ENCODE results near the gene DAB1. TPM values are rescaled to one million over a fixed set of nuclear protein-coding genes. Genes with fewer than 3 reads are reported as not detected.

DAB1 gene
- polyA plus RNA-seq (10.4 and 11.4 TPM in 2 replicates), polyA minus RNA-seq (25.8 and 28.5 TPM in 2 replicates)

- peaks cover 11% of the 10 kb centered on the region for H3K79me2 ChIP-seq (replicated peaks; ENCODE audit: insufficient read depth, low read length)
- H3K4me3 ChIP-seq (ENCODE audit: low read length), result peak within 1 kb of the TSS; percentile 81
- no peaks in the 10 kb centered on the region for H3K27me3 ChIP-seq (ENCODE audit: insufficient read depth, low read depth, low read length)
- H3K9ac ChIP-seq (ENCODE audit: low read length), result peak within 1 kb of the TSS; percentile 76
- no peaks in the 10 kb centered on the region for H3K36me3 ChIP-seq (ENCODE audit: insufficient read depth, low read length)
- no peaks in the 10 kb centered on the region for H4K20me1 ChIP-seq (ENCODE audit: insufficient read depth)
- H2AFZ ChIP-seq (ENCODE audit: low read depth, low read length), result no peak within 1 kb of the TSS
- peak within 1 kb of the TSS; percentile 80 for H3K27ac ChIP-seq (ENCODE audit: low read length)
- TF ChIP-seq POLR2AphosphoS5 (IDR thresholded peaks at IDR 0.05), result no peak
- peak; percentile 40 for TF ChIP-seq SMC3 (conservative IDR thresholded peaks at IDR 0.05; ENCODE audit: poor library complexity)
- TF ChIP-seq TAF1 (IDR thresholded peaks at IDR 0.05; ENCODE audit: low read depth), result no peak
- TF ChIP-seq RAD21 (conservative IDR thresholded peaks at IDR 0.05), result peak; percentile 41
- H3K4me2 ChIP-seq (ENCODE audit: low read length), result peak within 1 kb of the TSS; percentile 73
- H3K9me3 ChIP-seq (ENCODE audit: low read length), result no peaks in the 10 kb centered on the region
- H3K9me2 ChIP-seq (ENCODE audit: insufficient read depth, low read length), result no peaks in the 10 kb centered on the region
- H3F3A ChIP-seq (ENCODE audit: insufficient read depth, low read length, poor library complexity, severe bottlenecking), result no peaks in the 10 kb centered on the region
Observed at GRCh38 chr1:57423656-57424211, at the start of gene DAB1. Gene DAB1 (minus strand): TSS chr1:57424060. CDS start chr1:57291030, 133,030 bp downstream.

GRCh38 chr1:57473448-57473847, 49.6 kb upstream of the DAB1 start:
- Histone ChIP-seq H3K27me3 (ENCODE audit: insufficient read depth, low read depth, low read length) (no peaks in the 10 kb centered on the region), H3K79me2 (replicated peaks; ENCODE audit: insufficient read depth, low read length) (no peaks in the 10 kb centered on the region), H3K4me2 (ENCODE audit: low read length) (no peak overlapping the region), H4K20me1 (ENCODE audit: insufficient read depth) (no peaks in the 10 kb centered on the region), H3K9ac (ENCODE audit: low read length) (no peak overlapping the region), H2AFZ (ENCODE audit: low read depth, low read length) (no peak overlapping the region), H3K36me3 (ENCODE audit: insufficient read depth, low read length) (no peaks in the 10 kb centered on the region), H3F3A (ENCODE audit: insufficient read depth, low read length, poor library complexity, severe bottlenecking) (no peaks in the 10 kb centered on the region), H3K4me3 (ENCODE audit: low read length) (no peak overlapping the region), H3K9me2 (ENCODE audit: insufficient read depth, low read length) (no peaks in the 10 kb centered on the region), H3K9me3 (ENCODE audit: low read length) (no peaks in the 10 kb centered on the region), H3K27ac (ENCODE audit: low read length) (no peak overlapping the region)
- no peak for TF ChIP-seq RAD21 (conservative IDR thresholded peaks at IDR 0.05)
- TF ChIP-seq SMC3 (conservative IDR thresholded peaks at IDR 0.05; ENCODE audit: poor library complexity), result no peak
- TF ChIP-seq POLR2AphosphoS5 (IDR thresholded peaks at IDR 0.05), result no peak
- TF ChIP-seq CTCF (IDR thresholded peaks at IDR 0.05; ENCODE audit: poor library complexity, severe bottlenecking), result no peak
- TF ChIP-seq EP300 (conservative IDR thresholded peaks at IDR 0.05; ENCODE audit: poor library complexity, severe bottlenecking), result no peak
- no peak for TF ChIP-seq REST (IDR thresholded peaks at IDR 0.05; ENCODE audit: borderline replicate concordance)
- TF ChIP-seq TAF1 (IDR thresholded peaks at IDR 0.05; ENCODE audit: low read depth), result no peak
- no peak for TF ChIP-seq MXI1 (conservative IDR thresholded peaks at IDR 0.05; ENCODE audit: poor library complexity, severe bottlenecking)
- no peak for TF ChIP-seq EZH2 (IDR thresholded peaks at IDR 0.05; ENCODE audit: borderline replicate concordance, insufficient read depth, low read length, poor library complexity, severe bottlenecking)

Measured in neural cell (in vitro differentiated cells).